Neural cell (in vitro differentiated cells): ENCODE results near the gene FAM227A. TPM values are rescaled to one million over a fixed set of nuclear protein-coding genes. Genes with fewer than 3 reads are reported as not detected.
"Not testable (repeated sequence)": the region's sequence is repeated elsewhere in the genome, so short reads cannot be mapped to it uniquely, and the experiment has no call there.

Source experiments
- H2AFZ ChIP-seq: fragments of 200-600, 300-800 bp; sonication (generic), shearing (Covaris generic); 2 replicates; pipeline ENCODE4 v1.6.0; 2014; ENCODE audit warnings: low read depth, mild to moderate bottlenecking, antibody characterized with exemption, low read length, moderate library complexity
- H3F3A ChIP-seq: fragments of 200-600 bp; shearing (Covaris generic); 2 replicates; pipeline ENCODE4 v1.6.1; 2016; ENCODE audit warnings: mild to moderate bottlenecking, moderate library complexity, mixed read lengths, antibody characterized with exemption, low read length; ENCODE audit not compliant: insufficient read depth, poor library complexity, severe bottlenecking
- H3K27ac ChIP-seq: fragments of 200-600, 300-800 bp; sonication (generic), shearing (Covaris generic); 2 replicates; pipeline ENCODE4 v1.5.1; 2014; ENCODE audit warnings: mild to moderate bottlenecking, low read length, moderate library complexity
- H3K27me3 ChIP-seq: fragments of 300-800, 200-600 bp; sonication (generic), shearing (Covaris generic); 2 replicates; pipeline ENCODE4 v1.6.0; 2014; ENCODE audit warnings: mild to moderate bottlenecking, low read depth, low read length, moderate library complexity; ENCODE audit not compliant: insufficient read depth
- H3K36me3 ChIP-seq: fragments of 300-800, 200-600 bp; sonication (generic), shearing (Covaris generic); 2 replicates; pipeline ENCODE4 v1.5.1; 2014; ENCODE audit warnings: mild to moderate bottlenecking, antibody characterized with exemption, low read length, moderate library complexity; ENCODE audit not compliant: insufficient read depth
- H3K4me2 ChIP-seq: fragments of 300-800, 200-600 bp; sonication (generic), shearing (Covaris generic); 2 replicates; pipeline ENCODE4 v1.6.0; 2014; ENCODE audit warnings: mild to moderate bottlenecking, low read length
- H3K4me3 ChIP-seq: fragments of 300-800, 200-600 bp; sonication (generic), shearing (Covaris generic); 2 replicates; pipeline ENCODE4 v1.5.1; 2014; ENCODE audit warnings: mild to moderate bottlenecking, low read length, moderate library complexity
- H3K79me2 ChIP-seq: fragments of 200-600 bp; shearing (Covaris generic); replicated peaks from 2 replicates; pipeline ENCODE4 v1.6.0; 2014; ENCODE audit warnings: mild to moderate bottlenecking, low read length, moderate library complexity; ENCODE audit not compliant: insufficient read depth
- H3K9ac ChIP-seq: fragments of 300-800, 200-600 bp; sonication (generic), shearing (Covaris generic); 2 replicates; pipeline ENCODE4 v1.6.1; 2016; ENCODE audit warnings: mild to moderate bottlenecking, low read length, mixed read lengths
- H3K9me2 ChIP-seq: fragments of 200-600 bp; shearing (Covaris generic); 2 replicates; pipeline ENCODE4 v1.6.1; 2016; ENCODE audit warnings: mild to moderate bottlenecking, low read length, mixed read lengths; ENCODE audit not compliant: insufficient read depth
- H3K9me3 ChIP-seq: fragments of 200-600, 300-800 bp; sonication (generic), shearing (Covaris generic); 2 replicates; pipeline ENCODE4 v1.6.1; 2016; ENCODE audit warnings: mild to moderate bottlenecking, mixed run types, low read length, moderate library complexity, mixed read lengths
- H4K20me1 ChIP-seq: fragments of 200-600 bp; shearing (Covaris generic); 2 replicates; pipeline ENCODE4 v1.6.1; 2016; ENCODE audit warnings: mild to moderate bottlenecking, mixed run types; ENCODE audit not compliant: insufficient read depth
- EP300 ChIP-seq: fragments of 450-650 bp; conservative IDR thresholded peaks from 2 replicates; pipeline ENCODE4 v1.6.1; 2014; ENCODE audit warnings: antibody characterized with exemption, mild to moderate bottlenecking, moderate library complexity; ENCODE audit not compliant: poor library complexity, severe bottlenecking
- EZH2 ChIP-seq: fragments of 200-600, 300-800 bp; shearing (Covaris generic), sonication (generic); IDR thresholded peaks from 2 replicates; pipeline ENCODE4 v1.6.1; 2014; ENCODE audit warnings: antibody characterized with exemption, low read length, borderline replicate concordance, mild to moderate bottlenecking; ENCODE audit not compliant: insufficient read depth, poor library complexity, severe bottlenecking
- MXI1 ChIP-seq: fragments of 450-650 bp; conservative IDR thresholded peaks from 2 replicates; pipeline ENCODE4 v1.6.1; 2014; ENCODE audit warnings: antibody characterized with exemption, mild to moderate bottlenecking; ENCODE audit not compliant: poor library complexity, severe bottlenecking
- POLR2AphosphoS5 ChIP-seq: IDR thresholded peaks from 2 replicates; pipeline ENCODE4 v1.6.1; 2012
- RAD21 ChIP-seq: fragments of 450-650 bp; conservative IDR thresholded peaks from 2 replicates; pipeline ENCODE4 v1.6.1; 2014; ENCODE audit warnings: antibody characterized with exemption, mild to moderate bottlenecking, moderate library complexity
- REST ChIP-seq: IDR thresholded peaks from 2 replicates; pipeline ENCODE4 v1.6.1; 2012; ENCODE audit warnings: borderline replicate concordance
- SMC3 ChIP-seq: fragments of 450-650 bp; conservative IDR thresholded peaks from 2 replicates; pipeline ENCODE4 v1.6.1; 2014; ENCODE audit warnings: antibody characterized with exemption, mild to moderate bottlenecking, moderate library complexity; ENCODE audit not compliant: poor library complexity
- TAF1 ChIP-seq: IDR thresholded peaks from 2 replicates; pipeline ENCODE4 v1.6.1; 2012; ENCODE audit warnings: low read depth
- polyA plus RNA-seq: library from polyadenylated mRNA; depleted of rRNA; stranded (reverse); fragments of >200 nt; gene quantifications from 2 replicates; pipeline ENCODE4 v1.2.3, GENCODE V29; 2014
- TF ChIP-seq, protein P1 (sequence below): fragments of 450-650 bp; IDR thresholded peaks from 2 replicates; pipeline ENCODE4 v1.5.1; 2014; ENCODE audit warnings: antibody characterized with exemption, mild to moderate bottlenecking, moderate library complexity; ENCODE audit not compliant: poor library complexity, severe bottlenecking

The FAM227A gene
- polyA plus RNA-seq, 1 donor from 2014 or later, result 14.0 TPM

GRCh38 chr22:38618258-38618657, 37.9 kb downstream of the FAM227A start:
- H3K27ac ChIP-seq, result no peak overlapping the region
- no peak overlapping the region for H3K4me2 ChIP-seq
- H3K9me2 ChIP-seq, result no peaks in the 10 kb centered on the region
- H3K9ac ChIP-seq, result no peak overlapping the region
- H3K36me3 ChIP-seq, result no peaks in the 10 kb centered on the region
- TF ChIP-seq RAD21, result no peak
- H3K79me2 ChIP-seq, result no peaks in the 10 kb centered on the region
- H3K9me3 ChIP-seq, result no peaks in the 10 kb centered on the region
- no peaks in the 10 kb centered on the region for H3F3A ChIP-seq
- H2AFZ ChIP-seq, result no peak overlapping the region
- no peaks in the 10 kb centered on the region for H4K20me1 ChIP-seq
- no peak overlapping the region for H3K4me3 ChIP-seq
- no peaks in the 10 kb centered on the region for H3K27me3 ChIP-seq

DNA sequence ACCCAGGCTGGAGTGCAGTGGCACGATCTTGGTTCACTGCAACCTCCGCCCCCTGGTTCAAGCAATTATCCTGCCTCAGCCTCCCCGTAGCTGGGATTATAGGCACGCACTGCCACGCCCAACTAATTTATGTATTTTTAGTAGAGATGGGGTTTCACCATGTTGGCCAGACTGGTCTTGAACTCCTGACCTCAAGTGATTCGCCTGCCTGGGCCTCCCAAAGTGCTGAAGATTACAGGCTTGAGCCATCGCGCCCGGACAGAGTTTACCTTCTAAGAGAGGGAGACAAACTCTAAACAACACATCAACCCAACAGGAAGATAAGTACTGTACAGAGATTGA, 41.2 kb downstream of the FAM227A start:
- not testable (repeated sequence) for H4K20me1 ChIP-seq, H3K9ac ChIP-seq, H3F3A ChIP-seq, H2AFZ ChIP-seq, H3K4me2 ChIP-seq, H3K9me3 ChIP-seq, H3K79me2 ChIP-seq, H3K4me3 ChIP-seq, H3K9me2 ChIP-seq, H3K27me3 ChIP-seq, H3K36me3 ChIP-seq, H3K27ac ChIP-seq

- Histone ChIP-seq H3K79me2 (no peaks in the 10 kb centered on the region), H3K27me3 (no peaks in the 10 kb centered on the region), H3K4me2 (no peak overlapping the region), H3K9me3 (no peaks in the 10 kb centered on the region), H3K27ac (no peak overlapping the region), H3K9me2 (no peaks in the 10 kb centered on the region), H3K36me3 (peaks cover 4% of the 10 kb centered on the region), H4K20me1 (no peaks in the 10 kb centered on the region), H3F3A (no peaks in the 10 kb centered on the region), H3K9ac (no peak overlapping the region), H2AFZ (no peak overlapping the region), H3K4me3 (no peak overlapping the region)
- TF ChIP-seq RAD21 (no peak), EP300 (no peak), REST (no peak), EZH2 (no peak), TAF1 (no peak), SMC3 (no peak), POLR2AphosphoS5 (no peak), MXI1 (no peak)
- TF ChIP-seq, protein P1, sequence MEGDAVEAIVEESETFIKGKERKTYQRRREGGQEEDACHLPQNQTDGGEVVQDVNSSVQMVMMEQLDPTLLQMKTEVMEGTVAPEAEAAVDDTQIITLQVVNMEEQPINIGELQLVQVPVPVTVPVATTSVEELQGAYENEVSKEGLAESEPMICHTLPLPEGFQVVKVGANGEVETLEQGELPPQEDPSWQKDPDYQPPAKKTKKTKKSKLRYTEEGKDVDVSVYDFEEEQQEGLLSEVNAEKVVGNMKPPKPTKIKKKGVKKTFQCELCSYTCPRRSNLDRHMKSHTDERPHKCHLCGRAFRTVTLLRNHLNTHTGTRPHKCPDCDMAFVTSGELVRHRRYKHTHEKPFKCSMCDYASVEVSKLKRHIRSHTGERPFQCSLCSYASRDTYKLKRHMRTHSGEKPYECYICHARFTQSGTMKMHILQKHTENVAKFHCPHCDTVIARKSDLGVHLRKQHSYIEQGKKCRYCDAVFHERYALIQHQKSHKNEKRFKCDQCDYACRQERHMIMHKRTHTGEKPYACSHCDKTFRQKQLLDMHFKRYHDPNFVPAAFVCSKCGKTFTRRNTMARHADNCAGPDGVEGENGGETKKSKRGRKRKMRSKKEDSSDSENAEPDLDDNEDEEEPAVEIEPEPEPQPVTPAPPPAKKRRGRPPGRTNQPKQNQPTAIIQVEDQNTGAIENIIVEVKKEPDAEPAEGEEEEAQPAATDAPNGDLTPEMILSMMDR, result no peak
Measured at GRCh38 chr22:38614332-38615063, 41.7 kb downstream of the FAM227A start.
